ENCODE results near the gene KTN1.

DNA sequence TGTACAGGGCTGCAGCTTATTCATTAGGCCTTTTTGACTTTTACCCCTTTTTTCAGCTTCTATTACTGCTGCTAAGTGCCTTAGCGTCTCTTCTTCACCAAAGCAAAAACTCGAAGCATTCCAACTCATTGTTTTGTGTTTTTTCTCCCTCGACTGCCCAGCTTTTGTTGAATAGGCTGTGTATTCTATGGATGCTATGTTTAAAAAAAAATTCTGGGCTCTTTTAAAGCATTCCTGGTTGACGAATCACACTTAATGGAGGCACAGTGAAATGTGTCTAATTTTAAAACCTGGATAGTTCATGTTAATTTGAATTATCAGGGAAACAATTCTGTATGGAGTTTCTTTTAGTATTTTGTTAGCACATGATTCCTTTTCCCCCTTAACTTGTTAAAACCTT lies 29.7 kb downstream of the KTN1 start:
- TF ChIP-seq POLR2A (IDR thresholded peaks at IDR 0.05; ENCODE audit: low read length) = no peak
- no peak for TF ChIP-seq GATA1 (IDR thresholded peaks at IDR 0.05; ENCODE audit: low read depth, low read length)
